GM23338 (cell line): ENCODE results near the gene GPR63. TPM values are rescaled to one million over a fixed set of nuclear protein-coding genes. Genes with fewer than 3 reads are reported as not detected.

Experiments used
- ATAC-seq: fragments of 200-7000 bp; cut with Tn5 transposase; 3 replicates; pipeline ENCODE4 v1.9.1; 2020
- DNase-seq: peaks from one replicate; pipeline ENCODE4 v3.0.0-alpha.2; 2015; ENCODE audit warnings: low spot score
- H2AFZ ChIP-seq: fragments of 200-600 bp; sonication (generic); 2 replicates; pipeline ENCODE4 v1.8.0; 2016; ENCODE audit warnings: antibody characterized with exemption, mild to moderate bottlenecking, moderate library complexity
- H3F3A ChIP-seq: fragments of 200-600 bp; sonication (generic); replicated peaks from 2 replicates; pipeline ENCODE4 v1.8.0; 2017; ENCODE audit warnings: antibody characterized with exemption, mixed run types, low read depth
- H3K27ac ChIP-seq: fragments of 200-600 bp; sonication (generic); 2 replicates; pipeline ENCODE4 v1.6.1; 2016; ENCODE audit warnings: low read depth
- H3K27me3 ChIP-seq: fragments of 200-600 bp; sonication (generic); 2 replicates; pipeline ENCODE4 v1.8.0; 2016; ENCODE audit warnings: mild to moderate bottlenecking, mixed run types, moderate library complexity; ENCODE audit not compliant: insufficient read depth
- H3K36me3 ChIP-seq: fragments of 200-600 bp; sonication (generic); 2 replicates; pipeline ENCODE4 v1.8.0; 2016; ENCODE audit warnings: mild to moderate bottlenecking; ENCODE audit not compliant: insufficient read depth
- H3K4me1 ChIP-seq: fragments of 200-600 bp; sonication (generic); 2 replicates; pipeline ENCODE4 v1.8.0; 2016; ENCODE audit warnings: mild to moderate bottlenecking, moderate library complexity; ENCODE audit not compliant: insufficient read depth
- H3K4me2 ChIP-seq: fragments of 200-600 bp; sonication (generic); 2 replicates; pipeline ENCODE4 v1.7.1; 2017; ENCODE audit warnings: mixed run types
- H3K4me3 ChIP-seq: fragments of 200-600 bp; sonication (generic); 2 replicates; pipeline ENCODE4 v1.6.1; 2016; ENCODE audit warnings: mixed run types
- H3K79me2 ChIP-seq: fragments of 200-600 bp; sonication (generic); replicated peaks from 2 replicates; pipeline ENCODE4 v1.8.0; 2017; ENCODE audit warnings: mild to moderate bottlenecking; ENCODE audit not compliant: insufficient read depth
- H3K9me2 ChIP-seq: fragments of 200-600 bp; sonication (generic); 2 replicates; pipeline ENCODE4 v1.8.0; 2017; ENCODE audit not compliant: insufficient read depth
- H4K20me1 ChIP-seq: fragments of 200-600 bp; sonication (generic); replicated peaks from 2 replicates; pipeline ENCODE4 v1.8.0; 2017; ENCODE audit warnings: mild to moderate bottlenecking; ENCODE audit not compliant: insufficient read depth
- H3K27ac Mint-ChIP-seq: 2 replicates; pipeline ENCODE4 v1.8.0; 2020; ENCODE audit warnings: inconsistent platforms, mild to moderate bottlenecking, moderate library complexity, mixed read lengths
- H3K27me3 Mint-ChIP-seq: 3 replicates; pipeline ENCODE4 v1.8.0; 2022; ENCODE audit warnings: low read depth, mild to moderate bottlenecking, moderate library complexity, mixed read lengths, inconsistent platforms; ENCODE audit not compliant: insufficient read depth, poor library complexity
- H3K36me3 Mint-ChIP-seq: 3 replicates; pipeline ENCODE4 v1.8.0; 2021; ENCODE audit warnings: low read depth, mild to moderate bottlenecking, inconsistent platforms, moderate library complexity, mixed read lengths
- H3K4me1 Mint-ChIP-seq: 3 replicates; pipeline ENCODE4 v1.8.0; 2020; ENCODE audit warnings: mild to moderate bottlenecking, inconsistent platforms, mixed read lengths
- H3K4me3 Mint-ChIP-seq: 3 replicates; pipeline ENCODE4 v1.8.0; 2021; ENCODE audit warnings: moderate library complexity, mild to moderate bottlenecking, inconsistent platforms, mixed read lengths
- H3K9me3 Mint-ChIP-seq: 3 replicates; pipeline ENCODE4 v1.8.0; 2020; ENCODE audit warnings: moderate library complexity, mild to moderate bottlenecking, inconsistent platforms, mixed read lengths
- EZH2 ChIP-seq: fragments of 200-600 bp; sonication (generic); IDR thresholded peaks from one replicate; pipeline ENCODE4 v1.8.0; 2017; ENCODE audit warnings: antibody characterized with exemption, mild to moderate bottlenecking, low read depth; ENCODE audit not compliant: unreplicated experiment
- POLR2AphosphoS5 ChIP-seq: IDR thresholded peaks from 2 replicates; pipeline ENCODE4 v1.6.1; 2016; ENCODE audit warnings: antibody characterized with exemption, low read depth
- REST ChIP-seq: IDR thresholded peaks from one replicate; pipeline ENCODE4 v1.6.1; 2018; ENCODE audit warnings: antibody characterized with exemption; ENCODE audit not compliant: unreplicated experiment
- ZNF114 ChIP-seq: fragments of 250-450 bp; sonication (Bioruptor Pico); IDR thresholded peaks from 2 replicates; pipeline ENCODE4 v1.5.0; 2020; ENCODE audit warnings: mild to moderate bottlenecking, moderate library complexity
- ZNF462 ChIP-seq: fragments of 250-450 bp; sonication (Bioruptor Pico); IDR thresholded peaks from 2 replicates; pipeline ENCODE4 v1.5.0; 2020; ENCODE audit warnings: mild to moderate bottlenecking, moderate library complexity
- long read RNA-seq: library from polyadenylated mRNA; unstranded; transcript quantifications from one replicate; pipeline ENCODE4 v2.0.0, GENCODE V29; 2020; ENCODE audit not compliant: unreplicated experiment
- polyA plus RNA-seq: library from polyadenylated mRNA; unstranded; fragments of >200 nt; fragmentation: Nextera tagmentation; extraction: Ambion mirVana; gene quantifications from 2 replicates; pipeline ENCODE4 v1.2.1, GENCODE V29; 2016
- total RNA-seq: library from RNA; depleted of rRNA; stranded (reverse); fragments of >200 nt; shearing (Covaris generic); gene quantifications from 2 replicates; pipeline ENCODE4 v1.2.3, GENCODE V29; 2014; rRNA removed

The GPR63 gene
- total RNA-seq (19.3 and 19.6 TPM in 2 replicates), polyA plus RNA-seq (5.4 and 5.5 TPM in 2 replicates)
- long read RNA-seq, full-length matches to known transcripts: 1 of 4 reads
- long read RNA-seq, partial matches to known transcripts: 0 of 4 reads
- long read RNA-seq, other reads (novel, unspliced or antisense): 3 of 4 reads

- H3K4me3 ChIP-seq: peak within 1 kb of the TSS; percentile 90
- ATAC-seq (peak; percentile 87), DNase-seq (peak; percentile 95)
- Mint-ChIP-seq H3K9me3 (no peaks in the 10 kb centered on the region), H3K4me3 (peak within 1 kb of the TSS; percentile 100), H3K4me1 (peaks cover 37% of the 10 kb centered on the region), H3K27me3 (peaks cover 13% of the 10 kb centered on the region), H3K36me3 (peaks cover under 1% of the 10 kb centered on the region; the same call in 1 of the 3 replicates), H3K27ac (peak within 1 kb of the TSS; percentile 98)
- H3K4me2 ChIP-seq: peak within 1 kb of the TSS; percentile 88
- H3K9me2 ChIP-seq: no peaks in the 10 kb centered on the region
- peak within 1 kb of the TSS; percentile 93 for H3K27ac ChIP-seq
- peaks cover 11% of the 10 kb centered on the region for H3K27me3 ChIP-seq
- H3F3A ChIP-seq: no peaks in the 10 kb centered on the region
- H2AFZ ChIP-seq: peak within 1 kb of the TSS; percentile 92
- H4K20me1 ChIP-seq: no peaks in the 10 kb centered on the region; the same call in none of the 2 replicates
- no peaks in the 10 kb centered on the region for H3K36me3 ChIP-seq
- H3K4me1 ChIP-seq: peaks cover 13% of the 10 kb centered on the region
- H3K79me2 ChIP-seq: peaks cover 42% of the 10 kb centered on the region
- TF ChIP-seq POLR2AphosphoS5 (peak; percentile 85), ZNF114 (no peak), REST (no peak)
Measured at GRCh38 chr6:96837081-96837971, at the start of gene GPR63. Gene GPR63 (minus strand): TSS chr6:96837477. CDS start chr6:96799731, 37,746 bp downstream.

GRCh38 chr6:96886519-96886918, 49.2 kb upstream of the GPR63 start:
- Histone ChIP-seq H3K27me3 (no peaks in the 10 kb centered on the region), H3K4me1 (no peaks in the 10 kb centered on the region), H3K79me2 (no peaks in the 10 kb centered on the region), H4K20me1 (no peaks in the 10 kb centered on the region), H3K9me2 (no peaks in the 10 kb centered on the region), H3K27ac (no peak overlapping the region), H3K4me2 (no peak overlapping the region), H3F3A (no peaks in the 10 kb centered on the region), H3K4me3 (no peak overlapping the region), H2AFZ (no peak overlapping the region), H3K36me3 (peaks cover 8% of the 10 kb centered on the region; the same call in 1 of the 2 replicates)
- H3K27ac Mint-ChIP-seq: no peak overlapping the region
- H3K4me1 Mint-ChIP-seq: peaks cover 4% of the 10 kb centered on the region; the same call in 2 of the 3 replicates
- H3K36me3 Mint-ChIP-seq: peaks cover 14% of the 10 kb centered on the region; the same call in 2 of the 3 replicates
- no peak for TF ChIP-seq REST
- no peak for TF ChIP-seq EZH2
- TF ChIP-seq ZNF462 (CRISPR knock-in tag): no peak
- no peaks in the 10 kb centered on the region for H3K27me3 Mint-ChIP-seq
- no peaks in the 10 kb centered on the region for H3K9me3 Mint-ChIP-seq
- ATAC-seq (no peak), DNase-seq (no peak)
- H3K4me3 Mint-ChIP-seq: no peak overlapping the region
